ENCODE data around the gene TANGO2.
A peak's percentile ranks its signal among the peaks of the same experiment; 100 is the strongest.

TANGO2 gene

DNA sequence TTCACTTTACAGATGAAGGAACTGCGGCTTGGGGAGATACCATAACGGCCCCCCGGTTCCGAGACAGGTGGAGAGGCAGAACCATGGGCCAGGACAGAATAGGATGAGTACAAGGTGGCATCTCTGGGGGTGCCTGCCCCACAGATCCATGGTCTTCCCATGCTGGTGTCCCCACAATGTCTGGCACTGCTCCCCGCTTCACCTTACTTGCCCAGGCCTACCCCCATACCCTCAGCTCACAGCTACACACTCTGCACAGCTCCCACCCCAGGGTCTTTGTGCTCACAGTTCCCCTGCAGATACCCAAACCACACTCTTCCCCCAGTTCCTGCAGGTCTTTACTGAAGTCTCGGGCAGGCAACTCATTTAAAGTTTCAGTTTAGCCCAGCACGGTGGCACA, 47.7 kb downstream of the TANGO2 start:
- H3K4me3 ChIP-seq (ENCODE audit: low read depth, low read length) = no peak overlapping the region
- TF ChIP-seq, protein P1, sequence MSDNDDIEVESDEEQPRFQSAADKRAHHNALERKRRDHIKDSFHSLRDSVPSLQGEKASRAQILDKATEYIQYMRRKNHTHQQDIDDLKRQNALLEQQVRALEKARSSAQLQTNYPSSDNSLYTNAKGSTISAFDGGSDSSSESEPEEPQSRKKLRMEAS (IDR thresholded peaks at IDR 0.05; ENCODE audit: low read depth, low read length) = no peak
- TF ChIP-seq POLR2A (IDR thresholded peaks at IDR 0.05; ENCODE audit: extremely low read depth, insufficient read length) (no peak), MYC (IDR thresholded peaks at IDR 0.05; ENCODE audit: low read depth, low read length) (no peak)
- TF ChIP-seq, protein P2, sequence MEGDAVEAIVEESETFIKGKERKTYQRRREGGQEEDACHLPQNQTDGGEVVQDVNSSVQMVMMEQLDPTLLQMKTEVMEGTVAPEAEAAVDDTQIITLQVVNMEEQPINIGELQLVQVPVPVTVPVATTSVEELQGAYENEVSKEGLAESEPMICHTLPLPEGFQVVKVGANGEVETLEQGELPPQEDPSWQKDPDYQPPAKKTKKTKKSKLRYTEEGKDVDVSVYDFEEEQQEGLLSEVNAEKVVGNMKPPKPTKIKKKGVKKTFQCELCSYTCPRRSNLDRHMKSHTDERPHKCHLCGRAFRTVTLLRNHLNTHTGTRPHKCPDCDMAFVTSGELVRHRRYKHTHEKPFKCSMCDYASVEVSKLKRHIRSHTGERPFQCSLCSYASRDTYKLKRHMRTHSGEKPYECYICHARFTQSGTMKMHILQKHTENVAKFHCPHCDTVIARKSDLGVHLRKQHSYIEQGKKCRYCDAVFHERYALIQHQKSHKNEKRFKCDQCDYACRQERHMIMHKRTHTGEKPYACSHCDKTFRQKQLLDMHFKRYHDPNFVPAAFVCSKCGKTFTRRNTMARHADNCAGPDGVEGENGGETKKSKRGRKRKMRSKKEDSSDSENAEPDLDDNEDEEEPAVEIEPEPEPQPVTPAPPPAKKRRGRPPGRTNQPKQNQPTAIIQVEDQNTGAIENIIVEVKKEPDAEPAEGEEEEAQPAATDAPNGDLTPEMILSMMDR (IDR thresholded peaks at IDR 0.05; ENCODE audit: low read depth, low read length) = no peak
- DNase-seq (ENCODE audit: low read depth) = no peak

DNA sequence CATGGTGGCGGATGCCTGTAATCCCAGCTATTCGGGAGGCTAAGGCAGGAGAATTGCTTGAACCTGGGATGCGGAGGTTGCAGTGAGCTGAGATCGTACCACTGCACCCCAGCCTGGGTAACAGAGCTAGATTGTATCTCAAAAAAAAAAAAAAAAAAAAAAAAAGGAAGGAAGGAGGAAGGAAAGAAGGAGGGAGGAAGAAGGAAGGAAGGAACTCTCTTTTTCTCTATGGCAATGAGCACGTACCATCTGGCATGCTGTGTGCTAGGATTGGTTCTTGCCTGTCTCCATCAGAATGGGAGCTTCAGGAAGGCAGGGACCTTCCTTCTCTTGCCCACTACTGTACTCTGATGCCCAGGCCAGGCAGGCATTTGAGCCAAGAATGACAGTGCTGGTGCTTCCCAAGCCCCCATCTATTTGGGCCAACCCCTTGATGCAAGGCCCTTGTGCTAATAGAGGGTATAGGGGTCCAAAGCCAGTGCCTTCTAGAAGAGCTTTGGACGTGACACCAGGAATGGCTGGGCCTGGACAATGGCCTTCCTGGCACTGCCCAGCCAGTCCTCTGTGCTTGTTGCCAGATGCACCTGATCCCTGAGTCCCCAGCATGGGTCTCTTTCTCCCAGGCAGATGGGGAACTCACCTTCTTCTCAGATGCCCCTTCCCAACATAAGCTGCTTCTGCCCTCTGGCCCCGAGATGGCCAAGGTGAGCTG, 48.6 kb downstream of the TANGO2 start:
- no peak overlapping the region for H3K4me3 ChIP-seq (ENCODE audit: low read depth, low read length)
- TF ChIP-seq, protein P2 (IDR thresholded peaks at IDR 0.05; ENCODE audit: low read depth, low read length) = no peak
- TF ChIP-seq POLR2A (IDR thresholded peaks at IDR 0.05; ENCODE audit: extremely low read depth, insufficient read length) (no peak), MYC (IDR thresholded peaks at IDR 0.05; ENCODE audit: low read depth, low read length) (no peak)
- TF ChIP-seq, protein P1 (IDR thresholded peaks at IDR 0.05; ENCODE audit: low read depth, low read length) = no peak

DNA sequence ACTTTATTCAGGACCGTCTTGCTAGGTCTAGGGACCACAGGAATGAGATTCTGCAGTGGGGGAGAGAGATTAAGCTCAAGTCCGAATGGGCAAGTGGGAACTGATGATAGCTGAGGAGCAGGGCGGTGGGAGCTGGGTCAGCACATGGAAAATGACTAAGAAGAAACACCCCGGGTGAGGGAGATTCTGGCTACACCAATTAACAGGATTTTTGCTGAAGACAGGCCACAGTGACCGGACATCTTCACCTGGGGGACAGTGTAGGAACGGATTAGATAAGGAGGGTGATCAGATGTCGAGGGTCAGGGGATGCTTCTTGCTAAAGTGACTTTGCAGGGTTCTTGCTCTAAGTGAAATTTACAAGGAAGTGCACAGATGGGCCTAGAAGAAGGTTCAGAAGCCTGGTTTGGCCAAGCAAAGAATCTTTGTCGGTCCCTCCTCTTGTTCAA, 50.6 kb downstream of the TANGO2 start:
- TF ChIP-seq POLR2A (IDR thresholded peaks at IDR 0.05; ENCODE audit: extremely low read depth, insufficient read length) (no peak), MYC (IDR thresholded peaks at IDR 0.05; ENCODE audit: low read depth, low read length) (no peak)
- TF ChIP-seq, protein P1 (IDR thresholded peaks at IDR 0.05; ENCODE audit: low read depth, low read length) = no peak
- TF ChIP-seq, protein P2 (IDR thresholded peaks at IDR 0.05; ENCODE audit: low read depth, low read length) = no peak
- no peak overlapping the region for H3K4me3 ChIP-seq (ENCODE audit: low read depth, low read length)
- DNase-seq (ENCODE audit: low read depth) = no peak

More for the DNA sequence above, 48.6 kb downstream of the TANGO2 start:
- DNase-seq (ENCODE audit: low read depth) = no peak

DNA sequence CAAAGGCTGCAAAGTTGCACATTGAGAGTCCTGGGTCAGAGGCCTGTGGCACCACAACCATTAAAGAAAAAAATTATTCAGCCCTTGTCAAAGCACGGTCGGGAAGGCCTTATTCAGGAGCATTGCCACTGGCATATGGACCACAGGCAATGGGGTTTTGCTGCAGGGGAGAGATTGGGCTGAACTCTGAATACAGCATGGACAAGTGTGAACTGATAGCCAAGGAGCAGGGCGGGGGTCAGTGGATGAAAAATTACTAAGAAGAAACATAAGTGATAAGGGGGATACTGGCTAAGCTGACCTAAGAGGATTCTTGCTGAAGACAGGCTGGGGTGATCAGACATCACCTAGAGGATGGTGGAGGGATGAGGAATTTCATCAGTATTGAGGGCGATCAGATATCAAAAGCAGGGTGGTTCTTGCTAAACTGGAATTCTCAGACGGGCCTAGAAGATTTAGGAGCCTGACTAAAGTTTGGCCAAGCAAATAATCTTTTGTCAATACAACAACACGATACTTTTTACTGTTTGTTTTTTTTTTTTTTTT, 55.8 kb downstream of the TANGO2 start:
- H3K4me3 ChIP-seq (ENCODE audit: low read depth, low read length) = no peak overlapping the region
- TF ChIP-seq MYC (IDR thresholded peaks at IDR 0.05; ENCODE audit: low read depth, low read length) (no peak), POLR2A (IDR thresholded peaks at IDR 0.05; ENCODE audit: extremely low read depth, insufficient read length) (no peak)
- TF ChIP-seq, protein P2 (IDR thresholded peaks at IDR 0.05; ENCODE audit: low read depth, low read length) = no peak
- TF ChIP-seq, protein P1 (IDR thresholded peaks at IDR 0.05; ENCODE audit: low read depth, low read length) = no peak
- DNase-seq (ENCODE audit: low read depth) = no peak

DNA sequence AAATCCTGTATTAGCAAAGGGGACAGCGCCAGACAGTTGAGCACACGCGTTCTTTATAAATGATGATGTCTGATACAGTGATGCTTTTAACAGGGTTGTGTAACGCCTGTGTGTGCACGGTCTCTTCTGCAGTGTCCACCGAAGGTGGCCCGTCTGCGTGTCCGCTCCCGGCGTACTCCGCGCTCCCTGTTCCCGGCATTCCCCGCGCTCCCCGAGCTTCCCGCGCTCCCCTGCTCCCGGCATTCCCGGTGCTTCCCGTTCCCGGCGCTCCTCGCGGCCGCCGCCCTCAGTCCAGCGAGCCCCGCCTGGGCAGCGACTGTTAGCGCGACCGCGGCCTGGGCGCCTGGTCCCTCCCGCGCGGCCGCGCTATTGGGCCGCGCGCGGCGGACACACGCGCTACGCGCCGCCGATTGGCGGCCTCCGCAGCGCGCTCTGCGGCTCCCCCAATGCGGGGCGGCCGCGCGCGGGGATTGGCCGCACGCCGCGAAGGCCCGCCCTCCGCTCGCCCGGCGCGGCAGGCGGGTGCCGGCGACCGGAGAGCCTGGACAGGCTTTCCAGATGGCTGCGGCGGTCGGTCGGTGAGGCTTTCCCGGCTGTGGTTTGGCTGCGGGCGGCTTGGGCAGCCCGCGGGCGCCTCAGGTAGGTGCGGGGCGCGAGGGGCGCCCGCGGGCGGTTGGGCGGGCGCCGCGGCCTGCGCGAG, 59.0 kb downstream of the TANGO2 start, which contains the start of gene DGCR8:
Gene DGCR8, plus strand, starts transcription at position 497 of the 700 bp plus-strand sequence. CDS start 5,723 bp downstream, outside the sequence.
- H3K4me3 ChIP-seq (ENCODE audit: low read depth, low read length) = peak within 1 kb of the TSS; percentile 95
- no peak for TF ChIP-seq MYC (IDR thresholded peaks at IDR 0.05; ENCODE audit: low read depth, low read length)
- peak; percentile 48 for TF ChIP-seq POLR2A (IDR thresholded peaks at IDR 0.05; ENCODE audit: extremely low read depth, insufficient read length)
- TF ChIP-seq, protein P1 (IDR thresholded peaks at IDR 0.05; ENCODE audit: low read depth, low read length) = peak; percentile 30; the same call in 1 of the 2 replicates
- TF ChIP-seq, protein P2 (IDR thresholded peaks at IDR 0.05; ENCODE audit: low read depth, low read length) = no peak
- DNase-seq (ENCODE audit: low read depth) = peak; percentile 89

Data from NB4 (cell line).